Ishikawa (cell line): Measurements from ENCODE around the gene ENOX1.

Source experiments
- CEBPB ChIP-seq: IDR thresholded peaks from 2 replicates; pipeline ENCODE4 v1.6.1; 2012
- CREB1 ChIP-seq: IDR thresholded peaks from 2 replicates; pipeline ENCODE4 v1.6.1; 2012; ENCODE audit warnings: low read depth
- EGR1 ChIP-seq: IDR thresholded peaks from 2 replicates; pipeline ENCODE4 v1.6.1; 2012
- EP300 ChIP-seq: IDR thresholded peaks from 2 replicates; pipeline ENCODE4 v1.6.1; 2012; ENCODE audit warnings: borderline replicate concordance
- FOXM1 ChIP-seq: IDR thresholded peaks from 2 replicates; pipeline ENCODE4 v1.6.1; 2012; ENCODE audit warnings: low read depth, borderline replicate concordance
- MAX ChIP-seq: IDR thresholded peaks from 2 replicates; pipeline ENCODE4 v1.6.1; 2012
- NFIC ChIP-seq: IDR thresholded peaks from 2 replicates; pipeline ENCODE4 v1.6.1; 2012
- RAD21 ChIP-seq: IDR thresholded peaks from 2 replicates; pipeline ENCODE4 v1.6.1; 2012; ENCODE audit warnings: low read depth
- REST ChIP-seq: IDR thresholded peaks from 2 replicates; pipeline ENCODE4 v1.6.1; 2012; ENCODE audit warnings: low read depth, mild to moderate bottlenecking
- TAF1 ChIP-seq: IDR thresholded peaks from 2 replicates; pipeline ENCODE4 v1.6.1; 2012; ENCODE audit warnings: low read depth, mild to moderate bottlenecking
- TCF12 ChIP-seq: IDR thresholded peaks from 2 replicates; pipeline ENCODE4 v1.6.1; 2012; ENCODE audit warnings: low read depth
- TEAD4 ChIP-seq: IDR thresholded peaks from 2 replicates; pipeline ENCODE4 v1.6.1; 2012
- USF1 ChIP-seq: IDR thresholded peaks from 2 replicates; pipeline ENCODE4 v1.6.1; 2012
- YY1 ChIP-seq: IDR thresholded peaks from 2 replicates; pipeline ENCODE4 v1.6.1; 2012; ENCODE audit warnings: low read depth
- ZBTB7A ChIP-seq: IDR thresholded peaks from 2 replicates; pipeline ENCODE4 v1.6.1; 2012; ENCODE audit warnings: low read depth

ENOX1 gene

GRCh38 chr13:43389573-43389972 is 397.2 kb downstream of the ENOX1 start:
- TF ChIP-seq FOXM1 (no peak), NFIC (no peak), RAD21 (no peak), CREB1 (no peak), TCF12 (no peak), REST (no peak), MAX (no peak), EGR1 (no peak), EP300 (no peak), ZBTB7A (no peak), TEAD4 (no peak), YY1 (no peak), CEBPB (no peak), USF1 (no peak), TAF1 (no peak)

- TF ChIP-seq MAX (no peak), EP300 (no peak), CEBPB (no peak), TCF12 (no peak), YY1 (no peak), NFIC (no peak), TAF1 (no peak)
These were observed 398.3 kb downstream of the ENOX1 start for GRCh38 chr13:43388282-43389034.

GRCh38 chr13:43387880-43388279 is 398.9 kb downstream of the ENOX1 start:
- TF ChIP-seq REST (no peak), TCF12 (no peak), ZBTB7A (no peak), RAD21 (no peak), FOXM1 (no peak), MAX (no peak)

- TF ChIP-seq NFIC (no peak), EP300 (no peak), ZBTB7A (no peak)
These were observed 403.1 kb downstream of the ENOX1 start for GRCh38 chr13:43383498-43384165.

GRCh38 chr13:43379738-43380137 is 407.0 kb downstream of the ENOX1 start:
- TF ChIP-seq TCF12 (no peak), TAF1 (no peak), TEAD4 (no peak), CREB1 (no peak), YY1 (no peak), NFIC (no peak), ZBTB7A (no peak), EP300 (no peak), FOXM1 (no peak), USF1 (no peak), RAD21 (no peak), EGR1 (no peak), MAX (no peak), CEBPB (no peak), REST (no peak)
